Heart left ventricle (tissue), 16 donors: ENCODE measurements around the gene SPCS2. TPM values are rescaled to one million over a fixed set of nuclear protein-coding genes. Genes with fewer than 3 reads are reported as not detected.
"Not testable (repeated sequence)": the region's sequence is repeated elsewhere in the genome, so short reads cannot be mapped to it uniquely, and the experiment has no call there.

ENCODE experiments used
- ATAC-seq, 4 donors: fragments of 200-7000 bp; cut with Tn5 transposase; one replicate each; pipeline ENCODE4 v1.9.1; 2020 to 2022; ENCODE audit warnings: moderate library complexity in 4 of 4, mild to moderate bottlenecking in 3 of 4, moderate number of reproducible peaks in 1 of 4
- DNase-seq, 5 donors: peaks; one replicate each; pipeline ENCODE4 v3.0.0-alpha.2; 2020
- H3K27ac ChIP-seq, 12 donors: fragments of 200-600 bp; sonication (generic) in 4 of 12; one replicate each; pipeline versions ENCODE4 v1.5.0 to v1.8.0; 2016 to 2022; ENCODE audit warnings: mild to moderate bottlenecking in 2 of 12
- H3K27me3 ChIP-seq, 9 donors: fragments of 200-600 bp; sonication (generic) in 2 of 9; one replicate each; pipeline versions ENCODE4 v1.5.1 to v1.8.0; 2016 to 2022; ENCODE audit warnings: mild to moderate bottlenecking in 3 of 9
- H3K36me3 ChIP-seq, 9 donors: fragments of 200-600 bp; sonication (generic) in 2 of 9; one replicate each; pipeline versions ENCODE4 v1.5.0 to v1.8.0; 2018 to 2022; ENCODE audit warnings: mild to moderate bottlenecking in 2 of 9
- H3K4me1 ChIP-seq, 12 donors: fragments of 200-600 bp; sonication (generic) in 4 of 12; one replicate each; pipeline versions ENCODE4 v1.5.0 to v1.8.0; 2016 to 2022; ENCODE audit warnings: mild to moderate bottlenecking in 3 of 12
- H3K4me3 ChIP-seq, 12 donors: fragments of 200-600 bp; sonication (generic) in 4 of 12; one replicate each; pipeline versions ENCODE4 v1.5.0 to v1.8.0; 2017 to 2022; ENCODE audit warnings: mild to moderate bottlenecking in 9 of 12, moderate library complexity in 4 of 12
- H3K9me3 ChIP-seq, 12 donors: fragments of 200-600 bp; sonication (generic) in 4 of 12; one replicate each; pipeline versions ENCODE4 v1.5.0 to v1.8.0; 2016 to 2022; ENCODE audit warnings: mild to moderate bottlenecking in 1 of 12
- POLR2A ChIP-seq, 2 donors: fragments of 450-650 bp; IDR thresholded peaks; one replicate each; pipeline ENCODE4 v1.6.1; 2017; ENCODE audit warnings: antibody characterized with exemption in 2 of 2, mild to moderate bottlenecking in 2 of 2, moderate library complexity in 2 of 2
- whole genome bisulfite sequencing, 4 donors: extraction: QIAGEN DNeasy Blood & Tissue Kit in 2 of 4; methylation state at CpG; one replicate each; pipeline versions ENCODE4 v1.1.5 to v1.1.7; 2013 to 2018; 5-methylcytosine and 5-hydroxymethylcytosine counted together
- intact Hi-C, 10 donors: fragments of 100-400 bp; cut with DNase I; formaldehyde crosslinking; loops; one replicate each; pipeline versions ENCODE4 v1.11.1 to v1.14.2; 2022
- polyA plus RNA-seq, 2 donors: library from polyadenylated mRNA; stranded (reverse); fragments of 200-250 nt; gene quantifications; one replicate each; pipeline ENCODE4 v1.2.3, GENCODE V29; 2013
- total RNA-seq, 9 donors: library from RNA; depleted of rRNA in 2 of 9; stranded (reverse); fragments of >200 nt in 2 of 9; fragmentation: NEBNext Ultra II Directional in 3 of 9; extraction: Animal tissue kit (Norgen Biotek cat#: 25700) in 3 of 9; gene quantifications; one replicate each; pipeline versions ENCODE4 v1.1.0 to v1.2.4, GENCODE V29; 2016 to 2023
- TF ChIP-seq, protein P1 (sequence below), 12 donors: fragments of 200-600 bp; sonication (generic) in 4 of 12; IDR thresholded peaks; one replicate each; pipeline versions ENCODE4 v1.5.0 to v1.8.0; 2018 to 2022; ENCODE audit warnings: antibody characterized with exemption in 12 of 12, mild to moderate bottlenecking in 5 of 12
- donor health status: ischemic (EF 13 %, LVEDD 7.1; RV severe dilation, severe dysfunction).
- donor health status: healthy with polysubstance abuse.
- donor health status: DM: no; HTN: yes; CAD: no.
- donor health status: DM: no; HTN: no; CAD: no.
- donor health status: ischemic (EF 25% LVEDD 6.9; RV normal size, moderate dysfunction).
- donor health status: ischemic (EF 25% LVEDD 5.7; RV mildly dilated, moderate dysfunction).
- donor health status: healthy.
- donor health status: DM: yes; HTN: yes; CAD: no.
- donor health status: ischemic (EF 35%, LVEDD 5.7; RV mildly dilated, moderate dysfunction).
- donor health status: nonischemic (EF 11% LVEDD 7.7; RV severe dilation, severe dysfunction).
- donor health status: DM: yes; HTN: yes; CAD: no.
- donor health status: PGD.
- donor health status: ischemic (EF 29% LVEDD 5.4; RV normal size, mild dysfunction).
- donor health status: nonischemic (EF 23%, LVEDD 6.1; RV moderate dilation, normal function).

The SPCS2 gene
- total and polyA plus RNA-seq, 11 donors: 21.8 to 136 (median 109) TPM

DNA sequence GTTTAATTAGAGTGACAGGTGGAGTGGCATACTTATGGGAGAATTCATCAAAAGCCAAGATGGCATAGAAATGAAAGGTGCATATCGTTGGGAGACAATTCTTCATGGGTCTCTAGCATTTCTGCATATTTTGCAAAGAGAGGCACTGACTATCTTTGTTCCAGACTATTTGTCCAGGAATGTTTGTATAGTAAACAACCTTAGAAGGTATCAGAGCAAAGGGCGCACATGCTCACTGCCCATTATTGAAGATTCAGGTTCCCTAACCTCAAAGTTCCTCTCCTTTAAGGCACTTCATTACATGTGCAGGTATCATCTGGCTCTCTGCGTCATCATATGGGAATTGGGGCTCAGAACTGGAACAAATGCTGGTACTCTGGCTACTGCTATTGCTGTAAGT, 35.0 kb downstream of the SPCS2 start:
- WGBS, 4 donors: 86 to 94% (median 93%) methylated on average over 3 of the region's 3 CpGs
- no peak for TF ChIP-seq POLR2A (IDR thresholded peaks at IDR 0.05)
- TF ChIP-seq, protein P1, sequence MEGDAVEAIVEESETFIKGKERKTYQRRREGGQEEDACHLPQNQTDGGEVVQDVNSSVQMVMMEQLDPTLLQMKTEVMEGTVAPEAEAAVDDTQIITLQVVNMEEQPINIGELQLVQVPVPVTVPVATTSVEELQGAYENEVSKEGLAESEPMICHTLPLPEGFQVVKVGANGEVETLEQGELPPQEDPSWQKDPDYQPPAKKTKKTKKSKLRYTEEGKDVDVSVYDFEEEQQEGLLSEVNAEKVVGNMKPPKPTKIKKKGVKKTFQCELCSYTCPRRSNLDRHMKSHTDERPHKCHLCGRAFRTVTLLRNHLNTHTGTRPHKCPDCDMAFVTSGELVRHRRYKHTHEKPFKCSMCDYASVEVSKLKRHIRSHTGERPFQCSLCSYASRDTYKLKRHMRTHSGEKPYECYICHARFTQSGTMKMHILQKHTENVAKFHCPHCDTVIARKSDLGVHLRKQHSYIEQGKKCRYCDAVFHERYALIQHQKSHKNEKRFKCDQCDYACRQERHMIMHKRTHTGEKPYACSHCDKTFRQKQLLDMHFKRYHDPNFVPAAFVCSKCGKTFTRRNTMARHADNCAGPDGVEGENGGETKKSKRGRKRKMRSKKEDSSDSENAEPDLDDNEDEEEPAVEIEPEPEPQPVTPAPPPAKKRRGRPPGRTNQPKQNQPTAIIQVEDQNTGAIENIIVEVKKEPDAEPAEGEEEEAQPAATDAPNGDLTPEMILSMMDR (IDR thresholded peaks at IDR 0.05): no peak
- intact Hi-C loops: no loop called here
- H3K4me1 ChIP-seq: peaks cover 0 to 17% (median 4%) of the 10 kb centered on the region in 12 donors
- no peak overlapping the region for H3K4me3 ChIP-seq
- no peak overlapping the region for H3K27ac ChIP-seq
- H3K36me3 ChIP-seq: peaks cover 0 to 16% (median 10%) of the 10 kb centered on the region in 9 donors
- no peaks in the 10 kb centered on the region for H3K9me3 ChIP-seq
- DNase-seq (no peak), ATAC-seq (no peak)
- no peaks in the 10 kb centered on the region for H3K27me3 ChIP-seq

DNA sequence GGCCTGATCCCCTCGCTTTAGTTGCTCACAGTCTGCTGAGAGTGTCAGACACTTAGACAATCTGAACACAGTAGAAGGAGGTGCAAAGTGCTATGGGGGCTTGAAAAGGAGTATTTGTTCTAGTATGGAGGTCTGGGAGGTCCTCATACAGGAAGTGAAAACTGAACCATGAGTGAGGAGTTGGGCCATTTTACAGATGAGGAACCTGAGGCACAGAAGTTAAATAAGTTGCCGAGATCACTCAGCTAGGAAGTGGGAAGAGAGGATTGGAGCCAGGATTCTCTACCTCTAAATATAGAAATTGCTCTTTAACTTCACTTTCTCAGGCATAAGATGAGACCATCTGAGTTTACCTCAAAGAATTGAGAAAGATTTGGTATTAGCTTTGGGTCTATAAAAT, 35.7 kb downstream of the SPCS2 start:
- intact Hi-C loops: loop anchor here in 2 of 10 donors (5.0 kb wide), 2 partner anchors 32 to 37 kb away; partner anchors contain the start of genes SPCS2 (in 1 of the 2) and XRRA1 (in 1 of the 2)
- no peak overlapping the region for H3K4me3 ChIP-seq
- peaks cover 0 to 22% (median 9%) of the 10 kb centered on the region in 12 donors for H3K4me1 ChIP-seq
- H3K27me3 ChIP-seq: no peaks in the 10 kb centered on the region
- H3K27ac ChIP-seq: no peak overlapping the region
- ATAC-seq (no peak), DNase-seq (no peak)
- WGBS, 4 donors: 91 to 93% (median 91%) methylated on average over 2 of the region's 2 CpGs
- H3K36me3 ChIP-seq: peaks cover 0 to 10% (median 4%) of the 10 kb centered on the region in 9 donors
- TF ChIP-seq, protein P1 (IDR thresholded peaks at IDR 0.05): no peak
- TF ChIP-seq POLR2A (IDR thresholded peaks at IDR 0.05): no peak
- H3K9me3 ChIP-seq: no peaks in the 10 kb centered on the region

DNA sequence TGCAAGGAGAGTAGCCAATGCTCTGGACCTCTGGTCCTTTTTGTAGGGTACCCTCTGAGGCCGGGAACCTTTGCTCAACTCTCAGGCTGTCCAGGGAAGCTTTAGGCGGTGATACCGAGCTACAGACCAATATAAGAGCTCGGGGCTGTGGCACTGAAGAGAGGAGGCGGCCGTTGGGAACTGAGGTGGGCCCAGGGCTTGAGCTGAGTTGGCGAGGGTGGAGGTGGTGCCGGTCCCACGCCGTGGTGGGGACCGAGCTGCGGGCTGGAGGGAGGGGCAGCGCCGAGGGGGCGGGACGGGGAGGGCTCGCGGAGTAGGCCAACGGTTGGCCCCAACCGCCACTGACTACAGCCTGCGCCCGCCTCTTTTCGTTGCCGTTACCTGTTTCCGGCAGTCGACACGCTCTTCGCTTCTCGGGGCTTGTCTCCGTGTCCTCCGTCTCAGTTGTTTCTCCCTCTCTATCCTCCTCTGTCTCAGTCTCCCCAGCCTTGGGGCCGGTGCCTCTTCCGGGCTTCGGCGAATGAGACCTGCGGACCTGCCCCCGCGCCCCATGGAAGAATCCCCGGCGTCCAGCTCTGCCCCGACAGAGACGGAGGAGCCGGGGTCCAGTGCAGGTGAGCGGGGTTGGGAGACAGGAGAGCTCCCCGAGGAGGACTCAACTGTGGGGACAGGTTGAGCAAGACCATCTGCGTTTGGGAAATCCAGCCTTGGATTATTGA, 39.6 kb downstream of the SPCS2 start, which contains the start of gene NEU3:
Gene NEU3, plus strand, starts transcription at position 393 of the 719 bp plus-strand sequence. Its CDS starts 128 bp downstream, at position 521.
- H3K27me3 ChIP-seq: no peaks in the 10 kb centered on the region
- no peaks in the 10 kb centered on the region for H3K9me3 ChIP-seq
- ATAC-seq (peak; percentile 89 to 97 (median 97)), DNase-seq (peak; percentile 81 to 89 (median 82))
- WGBS, 4 donors: 1% methylated on average over 33 to 46 of the region's 46 CpGs
- H3K27ac ChIP-seq: peak within 1 kb of the TSS in 11 of 12 donors; percentile 1 to 86 (median 75)
- peaks cover 0 to 32% (median 10%) of the 10 kb centered on the region in 12 donors for H3K4me1 ChIP-seq
- intact Hi-C loops: loop anchor here in 2 of 10 donors (5.0 kb wide), 2 partner anchors 36 to 41 kb away; partner anchors contain the start of genes SPCS2 (in 1 of the 2) and XRRA1 (in 1 of the 2)
- TF ChIP-seq POLR2A (IDR thresholded peaks at IDR 0.05): peak in 1 of 2 donors; percentile 22
- TF ChIP-seq, protein P1 (IDR thresholded peaks at IDR 0.05): no peak
- peaks cover 0 to 2% (median 0%) of the 10 kb centered on the region in 9 donors for H3K36me3 ChIP-seq
- peak within 1 kb of the TSS; percentile 41 to 95 (median 81) for H3K4me3 ChIP-seq

DNA sequence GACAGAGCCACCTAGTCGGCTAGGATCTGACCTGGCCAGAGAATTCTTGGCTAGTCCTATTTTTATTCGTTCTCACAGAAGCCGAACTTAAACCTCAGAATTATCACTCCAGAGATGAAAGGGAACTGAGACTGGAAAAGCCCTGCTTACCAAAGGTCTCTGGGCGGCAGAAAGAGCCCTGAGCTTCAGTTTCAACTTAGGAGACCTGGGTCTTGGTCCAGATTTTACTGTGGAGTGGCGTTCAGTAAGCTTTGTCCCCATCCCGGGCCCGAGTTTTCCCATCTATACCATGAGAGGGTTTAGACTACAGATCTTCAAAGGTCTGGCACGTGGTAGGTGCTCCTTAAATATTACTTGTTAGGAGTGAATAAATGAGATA, 40.2 kb downstream of the SPCS2 start:
- 5 to 12% (median 8%) methylated on average over 8 of the region's 8 CpGs for WGBS, 4 donors
- Histone ChIP-seq H3K36me3 (peaks cover 0 to 7% (median under 1%) of the 10 kb centered on the region in 9 donors), H3K27ac (peak overlapping the region in 11 of 12 donors; percentile 1 to 86 (median 75)), H3K27me3 (no peaks in the 10 kb centered on the region), H3K4me3 (peak overlapping the region; percentile 41 to 95 (median 81)), H3K9me3 (no peaks in the 10 kb centered on the region), H3K4me1 (peaks cover 0 to 32% (median 10%) of the 10 kb centered on the region in 12 donors)
- ATAC-seq (peak in 1 of 4 donors; percentile 2), DNase-seq (no peak)
- intact Hi-C loops: loop anchor here in 2 of 10 donors (5.0 kb wide), 2 partner anchors 37 to 42 kb away; partner anchors contain the start of genes SPCS2 (in 1 of the 2) and XRRA1 (in 1 of the 2)
- TF ChIP-seq, protein P1 (IDR thresholded peaks at IDR 0.05): no peak
- TF ChIP-seq POLR2A (IDR thresholded peaks at IDR 0.05): no peak

DNA sequence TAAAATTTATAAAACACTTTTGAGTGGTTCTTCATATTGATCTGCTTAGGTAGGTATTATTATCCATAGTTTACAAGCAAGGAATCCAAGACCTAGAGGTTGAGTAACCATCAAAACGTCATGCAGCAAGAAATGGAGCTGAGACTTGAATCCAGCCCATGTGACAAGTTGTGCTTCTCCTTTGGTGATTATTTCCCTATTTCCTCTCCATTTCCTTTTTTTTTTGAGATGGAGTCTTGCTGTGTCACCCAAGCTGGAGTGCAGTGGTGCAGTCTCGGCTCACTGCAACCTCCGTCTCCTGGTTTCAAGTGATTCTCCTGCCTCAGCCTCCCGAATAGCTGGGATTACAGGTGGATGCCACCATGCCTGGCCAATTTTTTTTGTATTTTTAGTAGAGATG, 41.1 kb downstream of the SPCS2 start:
- peaks cover 0 to 16% (median 9%) of the 10 kb centered on the region in 9 donors for H3K36me3 ChIP-seq
- ATAC-seq, H3K9me3 ChIP-seq, intact Hi-C loops, DNase-seq, H3K27me3 ChIP-seq: not testable (repeated sequence)
- peaks cover 0 to 32% (median 10%) of the 10 kb centered on the region in 12 donors for H3K4me1 ChIP-seq
- H3K4me3 ChIP-seq: peak overlapping the region in 1 of 12 donors; percentile 83
- H3K27ac ChIP-seq: peak overlapping the region in 1 of 12 donors; percentile 86
- WGBS, 4 donors: 88 to 94% (median 92%) methylated on average over 4 of the region's 4 CpGs
